Stimulated activated CD8-positive, alpha-beta memory T cell treated with anti-CD3 and anti-CD28 coated beads, Interleukin-15, amount 100 ng/mL, for 4 hours (primary cell): ENCODE measurements around the gene TFR2.

Experiments used
- DNase-seq, 2 donors: peaks; one replicate each; pipeline ENCODE4 v3.0.0-alpha.2; 2020; ENCODE audit warnings: low read depth in 2 of 2

Gene TFR2

GRCh38 chr7:100641463-100641859 lies at the start of gene TFR2:
Gene TFR2 (minus strand): TSS chr7:100641552. CDS start chr7:100641509, 43 bp downstream.
- no peak for DNase-seq

DNA sequence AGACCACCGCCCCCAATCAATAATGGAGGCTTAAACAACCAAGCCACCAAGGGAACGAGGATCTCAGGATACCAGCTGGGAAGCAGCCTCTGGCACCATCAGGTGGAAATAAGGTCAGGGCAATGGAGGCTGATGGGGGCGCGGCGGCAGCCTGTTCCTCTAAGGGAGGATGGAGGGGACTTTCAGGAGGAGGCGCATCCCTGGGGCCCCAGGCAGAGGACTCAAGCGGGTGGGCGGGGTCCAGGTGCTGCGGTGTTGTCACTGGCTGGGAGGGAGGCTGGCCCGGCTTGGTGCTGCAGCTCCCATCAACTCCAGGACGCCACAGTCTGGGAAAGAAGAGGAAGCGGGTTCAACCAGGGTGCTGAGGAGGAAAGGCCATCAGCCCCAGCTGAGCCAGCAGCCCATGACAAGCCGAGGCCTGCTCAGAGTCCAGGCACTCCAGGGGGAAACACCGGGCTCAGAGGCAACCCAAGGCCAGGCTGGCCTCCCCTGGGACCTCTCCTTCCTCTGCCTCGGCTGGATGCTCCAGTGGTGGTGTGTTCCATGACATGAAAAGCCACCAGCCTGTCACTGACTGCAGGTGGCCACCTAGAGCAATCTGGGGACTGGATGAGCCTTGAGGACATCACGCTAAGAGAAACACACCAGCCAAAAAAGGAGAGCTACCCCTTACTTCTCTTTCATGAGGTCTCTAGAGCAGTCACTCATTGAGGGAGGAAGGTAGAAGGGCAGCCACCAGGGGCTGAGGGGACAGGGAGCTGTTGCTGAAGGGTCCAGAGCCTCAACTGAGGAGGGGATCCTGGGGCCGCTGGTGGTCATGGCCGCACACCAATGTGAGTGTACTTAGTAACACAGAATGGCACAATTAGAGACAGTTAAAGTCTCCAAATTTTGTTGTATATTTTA lies 48.1 kb upstream of the TFR2 start:
- DNase-seq = no peak

- DNase-seq = no peak
These were observed 47.0 kb upstream of the TFR2 start for GRCh38 chr7:100688326-100688860.

GRCh38 chr7:100687751-100688300 lies 46.5 kb upstream of the TFR2 start:
- no peak for DNase-seq

DNA sequence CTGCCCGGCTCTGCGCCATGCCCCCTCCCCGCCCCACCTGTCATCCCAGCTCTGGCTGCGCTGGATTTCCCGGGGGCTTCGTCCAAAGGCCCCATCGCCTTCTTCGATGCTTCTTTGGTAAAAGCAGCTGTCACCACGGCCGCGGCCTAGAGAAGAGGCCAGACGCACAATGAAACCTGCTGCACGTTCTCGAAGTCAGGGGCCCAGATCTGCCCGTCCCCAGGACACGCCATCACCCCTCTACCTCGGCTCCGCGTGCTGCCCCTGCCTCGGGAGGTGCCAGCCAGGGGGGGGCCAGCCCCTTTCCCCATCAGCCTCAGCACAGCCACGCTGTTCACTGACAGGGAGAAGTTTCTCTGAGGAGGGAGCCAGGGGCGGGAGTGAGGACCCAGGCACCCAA lies 45.9 kb upstream of the TFR2 start:
- DNase-seq = no peak

DNA sequence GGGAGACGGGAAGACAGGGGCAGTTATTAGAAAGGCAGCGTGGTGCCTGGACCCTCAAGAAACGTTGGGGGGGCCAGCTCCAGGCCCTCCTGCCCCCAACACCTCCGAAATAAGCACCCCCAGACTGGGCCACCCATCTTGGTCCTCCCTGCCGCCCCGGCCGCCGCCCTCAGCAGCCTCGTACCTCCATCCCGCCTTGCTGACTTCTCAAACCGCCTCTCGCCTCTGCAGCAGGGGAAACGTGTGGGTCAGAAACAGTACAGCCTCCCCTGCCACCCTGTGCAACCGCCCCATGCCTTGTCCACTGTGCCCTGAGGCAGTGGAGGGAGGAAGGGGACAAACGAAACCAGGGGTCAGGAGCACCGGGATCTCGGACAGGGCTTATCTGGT lies 45.5 kb upstream of the TFR2 start:
- no peak for DNase-seq

DNA sequence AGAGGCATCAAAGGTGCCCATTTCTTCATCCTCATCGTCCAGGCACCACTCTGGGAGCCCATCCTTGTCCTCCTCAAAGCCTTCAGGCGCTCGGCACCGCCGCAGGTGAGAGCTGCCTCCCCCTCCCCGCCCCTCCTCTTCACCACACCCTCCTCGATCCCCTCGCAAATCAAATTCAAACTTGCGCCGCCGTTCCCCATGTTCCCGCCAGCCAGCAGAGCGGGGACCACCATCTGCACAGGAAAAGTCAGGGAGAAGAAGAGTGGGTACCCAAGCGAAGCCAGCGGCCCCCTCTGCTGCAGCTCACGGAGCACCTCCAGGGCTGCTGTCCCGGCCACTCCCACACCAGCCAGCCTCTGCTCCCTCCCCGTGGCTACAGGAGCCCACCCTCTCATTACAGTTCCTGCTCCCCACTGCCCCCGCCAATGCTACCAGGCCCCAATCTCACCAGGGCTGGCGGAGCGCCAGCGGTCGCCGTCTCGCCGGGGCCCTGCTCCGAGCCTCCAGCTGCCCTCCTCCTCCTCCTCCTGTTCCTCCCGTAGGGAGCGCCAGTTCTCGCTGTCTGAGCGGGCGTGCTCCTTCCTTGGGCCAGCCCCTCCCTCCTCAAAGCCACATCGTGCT lies 45.0 kb upstream of the TFR2 start:
- DNase-seq = no peak

DNA sequence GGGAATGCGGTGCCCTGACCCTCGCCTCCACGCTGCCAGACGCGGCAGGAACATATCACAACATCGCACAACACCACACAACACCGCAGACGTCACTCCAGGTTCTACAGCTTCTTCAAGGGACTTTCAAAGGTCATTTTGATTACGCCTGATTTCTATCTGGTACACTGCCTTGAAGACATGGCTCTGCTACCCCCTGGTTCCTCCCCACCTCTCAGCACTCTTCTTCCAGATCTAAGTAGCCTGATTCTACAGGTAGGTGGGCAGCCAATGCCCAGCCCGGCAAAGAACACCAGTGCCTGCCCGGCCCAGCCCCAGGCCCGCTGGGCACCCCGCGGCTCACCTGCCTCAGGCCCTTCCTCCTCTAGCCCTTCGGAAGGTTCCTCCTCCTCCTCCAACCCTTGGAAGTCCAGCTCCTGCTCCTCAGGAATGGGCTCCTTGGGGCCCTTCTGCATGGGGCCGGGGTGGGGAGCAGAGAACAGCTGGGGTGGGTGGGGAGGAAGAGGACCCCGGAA lies 44.3 kb upstream of the TFR2 start:
- no peak for DNase-seq

DNA sequence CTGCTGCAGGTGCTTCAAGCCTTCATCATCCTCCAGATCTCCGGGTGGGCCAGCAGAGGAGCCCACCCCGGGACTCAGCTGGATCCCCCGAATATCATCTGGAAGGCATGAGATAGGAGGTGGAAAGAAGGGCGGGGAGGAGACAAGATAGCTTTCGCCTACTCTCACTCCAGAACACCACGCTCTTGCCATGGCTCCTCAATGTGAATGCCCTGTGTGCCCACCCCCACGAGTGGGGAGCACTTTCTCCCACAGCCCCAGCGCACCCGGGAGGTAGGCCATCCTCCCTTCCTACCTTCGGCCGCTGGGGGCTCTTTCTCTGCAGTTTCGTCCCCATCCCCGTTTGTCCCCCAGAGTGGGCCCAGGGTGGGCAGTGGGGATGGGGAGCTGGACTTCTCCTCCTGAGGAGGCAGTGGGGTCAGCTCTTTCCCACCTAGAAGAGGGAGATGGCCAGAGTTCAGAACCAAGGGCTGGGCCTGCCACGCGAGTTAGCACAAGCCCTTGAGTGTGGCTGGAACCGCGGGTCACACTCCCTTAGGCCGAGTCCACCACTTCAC lies 43.8 kb upstream of the TFR2 start:
- no peak for DNase-seq

GRCh38 chr7:100684534-100685042 lies 43.2 kb upstream of the TFR2 start:
- no peak for DNase-seq

DNA sequence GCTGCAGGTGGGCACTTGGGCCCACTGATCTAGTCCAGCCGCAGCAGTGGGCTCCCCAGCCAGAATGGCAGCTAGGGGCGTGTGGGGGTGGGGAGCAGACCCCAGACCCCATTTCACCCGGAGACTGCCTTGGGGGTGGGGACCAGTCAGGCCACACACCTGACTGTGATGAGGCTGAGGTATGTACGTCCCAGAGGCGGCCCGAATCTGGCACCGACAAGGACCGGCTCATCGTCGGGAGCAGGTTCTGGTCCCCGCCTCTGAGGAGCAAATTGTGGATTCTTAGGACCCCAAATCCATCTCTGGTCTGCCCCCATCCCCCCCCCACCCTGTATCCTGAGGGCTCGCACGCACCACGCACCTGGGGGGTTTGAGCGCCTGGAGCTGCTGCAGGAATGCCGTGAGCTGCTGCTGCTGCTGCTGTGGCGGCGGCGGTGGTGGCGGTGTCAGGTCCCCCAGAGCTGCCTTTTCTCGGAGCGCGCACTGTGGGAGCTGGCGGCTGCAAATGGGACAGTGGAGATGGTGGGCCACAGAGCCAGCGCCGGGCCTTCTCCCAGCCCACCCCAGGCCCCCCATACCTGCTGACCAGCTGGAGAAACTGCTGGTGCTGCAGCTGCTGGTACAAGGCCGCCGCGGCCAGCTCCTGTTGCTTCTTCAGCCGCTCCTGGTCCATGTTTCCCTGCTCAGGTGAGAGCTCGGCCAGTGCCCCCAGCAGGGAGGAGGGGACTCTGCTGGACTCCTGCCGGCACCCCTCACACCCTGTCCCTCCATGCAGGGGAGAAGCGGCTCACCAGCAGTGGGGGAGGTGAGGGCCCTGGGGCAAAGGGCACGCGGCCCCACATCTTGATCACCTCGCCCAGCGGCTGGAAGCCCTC lies 42.5 kb upstream of the TFR2 start:
- DNase-seq = no peak

- no peak for DNase-seq
These were observed 41.8 kb upstream of the TFR2 start for GRCh38 chr7:100682991-100683658.

DNA sequence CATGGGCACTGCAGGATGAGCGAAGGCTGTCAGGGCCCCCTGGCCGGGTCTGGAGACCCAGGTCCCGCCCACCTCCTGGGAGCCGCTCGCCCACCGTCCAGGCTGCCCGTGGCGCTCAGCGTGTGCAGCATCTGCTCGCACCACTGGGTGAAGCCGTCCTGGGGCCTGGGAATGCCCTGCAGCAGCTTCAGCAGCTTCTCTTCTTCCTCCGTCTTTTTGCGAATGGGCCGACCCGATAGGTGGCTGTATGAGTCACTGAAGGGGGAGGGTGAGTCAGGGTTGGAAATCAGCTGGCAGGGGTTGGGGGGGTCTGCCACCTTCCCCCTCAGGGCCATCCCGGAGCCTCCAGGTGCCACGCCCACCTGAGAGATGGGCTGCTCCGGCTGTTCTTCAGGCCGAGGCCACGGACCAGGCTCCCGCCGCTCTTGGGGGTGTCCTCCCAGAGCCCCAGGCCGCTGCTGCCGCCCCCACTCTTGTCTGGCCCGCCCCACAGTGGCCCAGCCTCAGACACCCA lies 40.9 kb upstream of the TFR2 start:
- DNase-seq = no peak

DNA sequence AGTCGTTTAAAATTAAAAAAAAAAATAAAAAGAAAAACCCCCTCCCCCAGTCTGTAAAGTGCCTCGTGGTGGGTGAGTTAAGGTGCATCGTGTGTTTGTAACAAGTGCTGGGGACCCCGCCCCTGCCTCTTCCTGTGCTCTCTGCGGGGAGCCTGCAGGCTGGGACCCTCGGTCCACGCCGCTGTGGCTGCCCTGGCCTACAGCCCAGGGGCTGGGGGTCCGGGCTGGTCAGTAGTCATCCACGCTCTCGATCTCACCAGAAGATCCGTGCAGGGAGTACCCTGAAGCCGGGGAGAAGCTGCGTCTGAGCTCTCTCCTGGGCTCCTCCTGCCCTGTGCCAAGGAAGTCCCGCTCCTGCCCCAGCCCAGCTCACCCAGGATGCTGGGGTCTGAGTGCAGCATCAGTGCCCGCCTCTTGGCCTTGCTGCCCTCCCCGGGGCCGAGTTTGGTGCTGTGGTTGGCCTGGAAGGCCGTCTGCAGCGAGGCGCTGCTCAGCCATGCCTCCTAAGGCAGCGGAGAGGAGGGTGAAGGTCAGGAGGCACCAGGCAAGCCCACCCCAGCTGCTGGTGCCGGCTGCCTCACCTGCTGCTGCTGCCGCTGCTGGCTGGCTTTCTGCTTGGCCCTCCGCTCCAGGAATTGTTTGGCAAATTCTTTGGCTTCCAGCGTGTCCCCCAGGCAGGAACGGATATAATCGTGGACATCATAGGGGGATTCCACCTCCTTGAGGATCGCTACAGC lies 40.3 kb upstream of the TFR2 start:
- DNase-seq = no peak

GRCh38 chr7:100680576-100681271 lies 39.4 kb upstream of the TFR2 start:
- DNase-seq = no peak

DNA sequence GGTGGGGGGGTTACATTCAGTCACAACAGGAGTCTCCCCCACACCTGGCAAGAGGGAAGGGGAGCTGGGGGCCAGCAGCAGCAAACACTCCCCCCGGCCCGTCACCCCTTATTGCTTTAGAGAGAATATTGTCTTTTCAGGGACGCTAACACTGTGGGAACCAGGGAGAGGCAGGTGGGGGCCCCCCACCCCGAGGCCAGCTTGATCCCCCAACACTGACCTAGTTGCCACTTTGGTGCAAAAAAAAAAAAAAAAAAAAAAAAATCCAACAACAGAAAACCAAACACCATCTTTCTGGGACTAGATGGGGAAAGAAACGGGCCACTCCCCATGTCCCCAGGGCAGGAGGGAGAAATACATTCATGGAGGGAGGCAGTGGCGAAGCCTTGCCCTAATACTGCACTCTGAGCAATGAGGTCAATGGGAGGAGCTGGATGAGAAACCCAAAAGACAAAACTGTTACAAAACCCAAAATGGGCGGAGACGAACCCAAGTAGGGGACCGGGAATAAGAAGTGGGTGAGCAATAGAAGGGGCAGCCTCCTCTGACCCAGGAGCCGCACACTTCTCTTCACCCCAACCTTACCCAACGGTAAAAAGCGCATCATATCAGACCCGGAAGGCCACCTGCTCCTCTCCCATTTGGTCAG lies 38.7 kb upstream of the TFR2 start:
- DNase-seq = no peak

- DNase-seq = no peak
These were observed 38.0 kb upstream of the TFR2 start for GRCh38 chr7:100679129-100679926.
